Spleen (tissue), 7 donors: ENCODE data around the gene EVL.

Experiments
- CTCF ChIP-seq, 11 experiments: fragments of 200-600 bp in 7 of 11; fragments of 450-650 bp in 4 of 11; sonication (generic) in 4 of 11; IDR thresholded peaks in 8 of 11; conservative IDR thresholded peaks in 3 of 11; 1 replicate in 7 of 11; 2 replicates in 4 of 11; pipeline versions ENCODE4 v1.4.0 to v1.8.0; 2016 to 2021; ENCODE audit warnings: antibody characterized with exemption in 11 of 11, inconsistent platforms in 4 of 11, mild to moderate bottlenecking in 1 of 11
- POLR2A ChIP-seq, 3 donors: fragments of 450-650 bp; IDR thresholded peaks; one replicate each; pipeline ENCODE4 v1.5.1; 2017; ENCODE audit warnings: antibody characterized with exemption in 3 of 3, mild to moderate bottlenecking in 1 of 3
- POLR2AphosphoS5 ChIP-seq, 3 donors: sonication (generic); formaldehyde crosslinking; IDR thresholded peaks; one replicate each; pipeline ENCODE4 v1.5.1; 2017; ENCODE audit warnings: antibody characterized with exemption in 3 of 3
- donor health status: DM: no; HTN: no; CAD: no; lungs with moderate emphysema.
- donor health status: DM: no; HTN: no; CAD: no.
- donor health status: DM: no; HTN: no; CAD: no.

- TF ChIP-seq POLR2AphosphoS5 (IDR thresholded peaks at IDR 0.05) (peak; percentile 54 to 68 (median 62)), CTCF (IDR thresholded peaks at IDR 0.05 in 8 of 11, conservative IDR thresholded peaks at IDR 0.05 in 3 of 11) (no peak), POLR2A (IDR thresholded peaks at IDR 0.05) (no peak)
Observed at GRCh38 chr14:100078997-100079725, 13.9 kb downstream of the EVL start.
